ENCODE results near the gene FGF18. TPM values are rescaled to one million over a fixed set of nuclear protein-coding genes. Genes with fewer than 3 reads are reported as not detected.
"Not testable (repeated sequence)": the region's sequence is repeated elsewhere in the genome, so short reads cannot be mapped to it uniquely, and the experiment has no call there.

The FGF18 gene
- total RNA-seq, 2 donors from 2014 or later = 0.12 to 0.17 TPM

- ATAC-seq (replicated peaks in 1 of 2) = no peak
- DNase-seq = no peak
- Mint-ChIP-seq H3K36me3 (ENCODE audit: insufficient read depth in 2 of 2) (peaks cover 12 to 58% of the 10 kb centered on the region in 2 donors), H3K27me3 (ENCODE audit: low read depth) (no peaks in the 10 kb centered on the region), H3K9me3 (no peaks in the 10 kb centered on the region), H3K27ac (peak overlapping the region; percentile 79), H3K4me1 (ENCODE audit: low read depth) (peaks cover 45% of the 10 kb centered on the region), H3K4me3 (no peak overlapping the region)
Observed at GRCh38 chr5:171407234-171407633, 12.2 kb upstream of the FGF18 start.

GRCh38 chr5:171409164-171410136 is 10.0 kb upstream of the FGF18 start:
- Mint-ChIP-seq H3K27me3 (ENCODE audit: low read depth) (no peaks in the 10 kb centered on the region), H3K4me3 (no peak overlapping the region), H3K9me3 (no peaks in the 10 kb centered on the region), H3K4me1 (ENCODE audit: low read depth) (peaks cover 45% of the 10 kb centered on the region), H3K27ac (peak overlapping the region; percentile 48), H3K36me3 (ENCODE audit: insufficient read depth in 2 of 2) (peaks cover 10 to 62% of the 10 kb centered on the region in 2 donors)
- ATAC-seq (replicated peaks in 1 of 2) (peak in 1 of 2 donors; percentile 14), DNase-seq (no peak)

- no peaks in the 10 kb centered on the region for H3K27me3 Mint-ChIP-seq (ENCODE audit: low read depth)
- DNase-seq = no peak
- H3K4me3 Mint-ChIP-seq = no peak overlapping the region
- H3K36me3 Mint-ChIP-seq (ENCODE audit: insufficient read depth in 2 of 2) = peaks cover 10 to 59% of the 10 kb centered on the region in 2 donors
- no peaks in the 10 kb centered on the region for H3K9me3 Mint-ChIP-seq
- peak overlapping the region; percentile 65 for H3K27ac Mint-ChIP-seq
- ATAC-seq (replicated peaks in 1 of 2) = no peak
- H3K4me1 Mint-ChIP-seq (ENCODE audit: low read depth) = peaks cover 39% of the 10 kb centered on the region
Observed at GRCh38 chr5:171410181-171410580, 9.3 kb upstream of the FGF18 start.

GRCh38 chr5:171412186-171412585 is 7.3 kb upstream of the FGF18 start:
- H3K36me3 Mint-ChIP-seq (ENCODE audit: insufficient read depth in 2 of 2) = peaks cover 5 to 39% of the 10 kb centered on the region in 2 donors
- no peak overlapping the region for H3K4me3 Mint-ChIP-seq
- H3K9me3 Mint-ChIP-seq = no peaks in the 10 kb centered on the region
- no peaks in the 10 kb centered on the region for H3K27me3 Mint-ChIP-seq (ENCODE audit: low read depth)
- DNase-seq = no peak
- peaks cover 19% of the 10 kb centered on the region for H3K4me1 Mint-ChIP-seq (ENCODE audit: low read depth)
- ATAC-seq (replicated peaks in 1 of 2) = no peak
- peak overlapping the region; percentile 65 for H3K27ac Mint-ChIP-seq

GRCh38 chr5:171413153-171413910 is 6.1 kb upstream of the FGF18 start:
- H3K4me1 Mint-ChIP-seq (ENCODE audit: low read depth) = peaks cover 10% of the 10 kb centered on the region
- H3K36me3 Mint-ChIP-seq (ENCODE audit: insufficient read depth in 2 of 2) = peaks cover 3 to 27% of the 10 kb centered on the region in 2 donors
- ATAC-seq (replicated peaks in 1 of 2) (no peak), DNase-seq (no peak)
- no peaks in the 10 kb centered on the region for H3K27me3 Mint-ChIP-seq (ENCODE audit: low read depth)
- no peak overlapping the region for H3K4me3 Mint-ChIP-seq
- no peaks in the 10 kb centered on the region for H3K9me3 Mint-ChIP-seq
- H3K27ac Mint-ChIP-seq = peak overlapping the region; percentile 50

GRCh38 chr5:171413993-171414392 is 5.5 kb upstream of the FGF18 start:
- H3K27me3 Mint-ChIP-seq (ENCODE audit: low read depth); H3K4me3 Mint-ChIP-seq; H3K27ac Mint-ChIP-seq; H3K9me3 Mint-ChIP-seq; ATAC-seq (replicated peaks in 1 of 2); DNase-seq: not testable (repeated sequence)
- Mint-ChIP-seq H3K4me1 (ENCODE audit: low read depth) (peaks cover 10% of the 10 kb centered on the region), H3K36me3 (ENCODE audit: insufficient read depth in 2 of 2) (peaks cover 3 to 22% of the 10 kb centered on the region in 2 donors)

GRCh38 chr5:171415115-171415730 is 4.2 kb upstream of the FGF18 start:
- ATAC-seq (replicated peaks in 1 of 2) (no peak), DNase-seq (no peak)
- Mint-ChIP-seq H3K4me3 (no peak overlapping the region), H3K4me1 (ENCODE audit: low read depth) (peaks cover 7% of the 10 kb centered on the region), H3K27me3 (ENCODE audit: low read depth) (no peaks in the 10 kb centered on the region), H3K9me3 (no peaks in the 10 kb centered on the region), H3K36me3 (ENCODE audit: insufficient read depth in 2 of 2) (peaks cover 3 to 17% of the 10 kb centered on the region in 2 donors), H3K27ac (no peak overlapping the region)

- Mint-ChIP-seq H3K27ac (no peak overlapping the region), H3K4me1 (ENCODE audit: low read depth) (peaks cover 12% of the 10 kb centered on the region), H3K27me3 (ENCODE audit: low read depth) (peaks cover 8% of the 10 kb centered on the region), H3K4me3 (no peak overlapping the region), H3K9me3 (no peaks in the 10 kb centered on the region), H3K36me3 (ENCODE audit: insufficient read depth in 2 of 2) (peaks cover 3 to 13% of the 10 kb centered on the region in 2 donors)
- DNase-seq = no peak
- no peak for ATAC-seq (replicated peaks in 1 of 2)
Observed at GRCh38 chr5:171416160-171417049, 3.0 kb upstream of the FGF18 start.

GRCh38 chr5:171418316-171418981 is 998 bp upstream of the FGF18 start:
- Mint-ChIP-seq H3K4me3 (peak overlapping the region; percentile 90 to 97), H3K4me1 (ENCODE audit: low read depth) (peaks cover 12% of the 10 kb centered on the region), H3K9me3 (no peaks in the 10 kb centered on the region), H3K36me3 (ENCODE audit: insufficient read depth in 2 of 2) (peaks cover 0 to 1% of the 10 kb centered on the region in 2 donors), H3K27ac (peak overlapping the region; percentile 81), H3K27me3 (ENCODE audit: low read depth) (peaks cover 14% of the 10 kb centered on the region)
- DNase-seq (peak; percentile 71), ATAC-seq (replicated peaks in 1 of 2) (peak; percentile 56 to 66)

GRCh38 chr5:171419688-171420430 is 412 bp downstream of the FGF18 start:
- Mint-ChIP-seq H3K9me3 (no peaks in the 10 kb centered on the region), H3K4me3 (peak overlapping the region; percentile 64 to 78), H3K27me3 (ENCODE audit: low read depth) (peaks cover 20% of the 10 kb centered on the region), H3K4me1 (ENCODE audit: low read depth) (peaks cover 12% of the 10 kb centered on the region), H3K27ac (no peak overlapping the region), H3K36me3 (ENCODE audit: insufficient read depth in 2 of 2) (no peaks in the 10 kb centered on the region)
- peak; percentile 49 to 53 for DNase-seq
- peak; percentile 51 to 57 for ATAC-seq (replicated peaks in 1 of 2)
